Osteocyte (in vitro differentiated cells): Measurements from ENCODE around the gene NDUFA13. TPM values are rescaled to one million over a fixed set of nuclear protein-coding genes. Genes with fewer than 3 reads are reported as not detected.

Experiments
- DNase-seq: peaks from one replicate; pipeline ENCODE4 v3.0.0; 2021; ENCODE audit warnings: mixed read lengths; ENCODE audit not compliant: unreplicated experiment; ENCODE audit errors: extremely low spot score
- H3K27ac Mint-ChIP-seq: one replicate; pipeline ENCODE4 v1.8.0; 2021; ENCODE audit warnings: mild to moderate bottlenecking, mixed read lengths; ENCODE audit not compliant: unreplicated experiment
- H3K27me3 Mint-ChIP-seq: one replicate; pipeline ENCODE4 v1.8.0; 2021; ENCODE audit warnings: mixed read lengths; ENCODE audit not compliant: unreplicated experiment
- H3K36me3 Mint-ChIP-seq: one replicate; pipeline ENCODE4 v1.8.0; 2021; ENCODE audit warnings: mixed read lengths; ENCODE audit not compliant: unreplicated experiment
- H3K4me1 Mint-ChIP-seq: one replicate; pipeline ENCODE4 v1.8.0; 2021; ENCODE audit warnings: mixed read lengths; ENCODE audit not compliant: unreplicated experiment
- H3K4me3 Mint-ChIP-seq: one replicate; pipeline ENCODE4 v1.8.0; 2021; ENCODE audit warnings: mild to moderate bottlenecking, moderate library complexity, mixed read lengths; ENCODE audit not compliant: unreplicated experiment
- H3K9me3 Mint-ChIP-seq: one replicate; pipeline ENCODE4 v1.8.0; 2021; ENCODE audit warnings: mixed read lengths; ENCODE audit not compliant: unreplicated experiment
- CTCF ChIP-seq: fragments of 200-600 bp; sonication (generic); IDR thresholded peaks from 2 replicates; pipeline ENCODE4 v1.5.0; 2021; ENCODE audit warnings: antibody characterized with exemption, mild to moderate bottlenecking, moderate library complexity
- total RNA-seq: library from RNA; stranded (reverse); gene quantifications from 2 replicates; pipeline ENCODE4 v1.2.1, GENCODE V29; 2021

NDUFA13 gene
- total RNA-seq, 1 donor from 2014 or later = 376 TPM

GRCh38 chr19:19475015-19475765 lies 40.8 kb upstream of the NDUFA13 start:
- H3K27me3 Mint-ChIP-seq = no peaks in the 10 kb centered on the region
- H3K9me3 Mint-ChIP-seq = peaks cover 3% of the 10 kb centered on the region
- peaks cover 36% of the 10 kb centered on the region for H3K4me1 Mint-ChIP-seq
- peaks cover 6% of the 10 kb centered on the region for H3K36me3 Mint-ChIP-seq
- no peak overlapping the region for H3K4me3 Mint-ChIP-seq
- peak overlapping the region; percentile 44 for H3K27ac Mint-ChIP-seq
- TF ChIP-seq CTCF = no peak
- no peak for DNase-seq

- Mint-ChIP-seq H3K27me3 (no peaks in the 10 kb centered on the region), H3K27ac (peak overlapping the region; percentile 38), H3K36me3 (peaks cover 3% of the 10 kb centered on the region), H3K4me1 (peaks cover 34% of the 10 kb centered on the region), H3K4me3 (no peak overlapping the region), H3K9me3 (no peaks in the 10 kb centered on the region)
- TF ChIP-seq CTCF = peak; percentile 43
- no peak for DNase-seq
Measured at GRCh38 chr19:19475849-19476828, 39.9 kb upstream of the NDUFA13 start.

- no peak overlapping the region for H3K4me3 Mint-ChIP-seq
- TF ChIP-seq CTCF = no peak
- DNase-seq = no peak
- no peaks in the 10 kb centered on the region for H3K9me3 Mint-ChIP-seq
- peak overlapping the region; percentile 21 for H3K27ac Mint-ChIP-seq
- peaks cover 23% of the 10 kb centered on the region for H3K4me1 Mint-ChIP-seq
- H3K36me3 Mint-ChIP-seq = no peaks in the 10 kb centered on the region
- H3K27me3 Mint-ChIP-seq = no peaks in the 10 kb centered on the region
Measured at GRCh38 chr19:19477705-19478383, 38.2 kb upstream of the NDUFA13 start.

- Mint-ChIP-seq H3K36me3 (peaks cover 3% of the 10 kb centered on the region), H3K27me3 (no peaks in the 10 kb centered on the region), H3K4me1 (peaks cover 20% of the 10 kb centered on the region), H3K4me3 (no peak overlapping the region), H3K9me3 (no peaks in the 10 kb centered on the region), H3K27ac (no peak overlapping the region)
- DNase-seq = no peak
- no peak for TF ChIP-seq CTCF
Measured at GRCh38 chr19:19480688-19481087, 35.3 kb upstream of the NDUFA13 start.
